HEK293T (cell line): Measurements from ENCODE around the gene RGS7.

ENCODE experiments used
- FOXA1 ChIP-seq: fragments of 450-650 bp; IDR thresholded peaks from 2 replicates; pipeline ENCODE4 v1.6.1; 2016; ENCODE audit warnings: mild to moderate bottlenecking
- FOXK2 ChIP-seq: fragments of 450-650 bp; IDR thresholded peaks from 2 replicates; pipeline ENCODE4 v1.6.1; 2016; ENCODE audit warnings: mild to moderate bottlenecking
- FOXM1 ChIP-seq: fragments of 450-650 bp; IDR thresholded peaks from 2 replicates; pipeline ENCODE4 v1.6.1; 2017; ENCODE audit warnings: mild to moderate bottlenecking, borderline replicate concordance
- SUZ12 ChIP-seq: fragments of 450-650 bp; IDR thresholded peaks from 2 replicates; pipeline ENCODE4 v1.6.1; 2016; ENCODE audit warnings: mild to moderate bottlenecking
- TARDBP ChIP-seq: fragments of 450-650 bp; IDR thresholded peaks from 2 replicates; pipeline ENCODE4 v1.6.1; 2016

GRCh38 chr1:241265428-241265827 is 91.6 kb downstream of the RGS7 start:
- no peak for TF ChIP-seq SUZ12
- TF ChIP-seq FOXK2 = no peak
- TF ChIP-seq FOXA1 = no peak
- TF ChIP-seq FOXM1 = no peak
- no peak for TF ChIP-seq TARDBP
